NB4 (cell line): ENCODE data around the gene MRPS16.

Experiments
- CTCF ChIP-seq: IDR thresholded peaks from one replicate; pipeline ENCODE4 v1.5.1; 2012; ENCODE audit warnings: low read depth, low read length
- MYC ChIP-seq: IDR thresholded peaks from 2 replicates; pipeline ENCODE4 v1.6.1; 2011; ENCODE audit warnings: low read depth, low read length

- TF ChIP-seq CTCF (no peak), MYC (no peak)
Observed at GRCh38 chr10:73296946-73297345, 44.5 kb upstream of the MRPS16 start.
